Trophoblast cell (in vitro differentiated cells and primary cell): Measurements from ENCODE around the gene CYB5R3.

ENCODE experiments used
- DNase-seq, 2 donors: peaks; one replicate each; pipeline ENCODE4 v3.0.0-alpha.2; 2016
- H2AFZ ChIP-seq: 2 replicates; pipeline ENCODE4 v1.6.1; 2013; ENCODE audit warnings: low read length, moderate library complexity, mild to moderate bottlenecking; ENCODE audit not compliant: insufficient read depth, poor library complexity
- H2AK5ac ChIP-seq: 2 replicates; pipeline ENCODE4 v1.6.1; 2013; ENCODE audit warnings: mild to moderate bottlenecking, low read length
- H2BK120ac ChIP-seq: 2 replicates; pipeline ENCODE4 v1.6.1; 2013; ENCODE audit warnings: low read length, mild to moderate bottlenecking, moderate library complexity; ENCODE audit not compliant: insufficient read depth, poor library complexity
- H2BK12ac ChIP-seq: 2 replicates; pipeline ENCODE4 v1.6.1; 2013; ENCODE audit warnings: mild to moderate bottlenecking, low read length, moderate library complexity
- H2BK5ac ChIP-seq: 2 replicates; pipeline ENCODE4 v1.6.1; 2013; ENCODE audit warnings: low read length, low read depth, moderate library complexity, mild to moderate bottlenecking; ENCODE audit not compliant: poor library complexity
- H3K14ac ChIP-seq: 2 replicates; pipeline ENCODE4 v1.6.1; 2013; ENCODE audit warnings: mild to moderate bottlenecking, low read length
- H3K18ac ChIP-seq: 2 replicates; pipeline ENCODE4 v1.6.1; 2013; ENCODE audit warnings: mild to moderate bottlenecking, low read length
- H3K23ac ChIP-seq: 2 replicates; pipeline ENCODE4 v1.6.1; 2013; ENCODE audit warnings: low read length
- H3K27ac ChIP-seq: 2 replicates; pipeline ENCODE4 v1.5.1; 2013; ENCODE audit warnings: low read depth, mild to moderate bottlenecking, inconsistent platforms, low read length, moderate library complexity
- H3K27me3 ChIP-seq: 2 replicates; pipeline ENCODE4 v1.6.1; 2013; ENCODE audit warnings: inconsistent platforms, mild to moderate bottlenecking, low read length, moderate library complexity; ENCODE audit not compliant: insufficient read depth
- H3K36me3 ChIP-seq, 2 experiments: 1 replicate in 1 of 2; 2 replicates in 1 of 2; pipeline ENCODE4 v1.6.1; 2013; ENCODE audit warnings: low read length in 2 of 2, mild to moderate bottlenecking in 2 of 2, moderate library complexity in 1 of 2; ENCODE audit not compliant: insufficient read depth in 2 of 2, control insufficient read depth in 1 of 2
- H3K4ac ChIP-seq: 2 replicates; pipeline ENCODE4 v1.6.1; 2013; ENCODE audit warnings: low read depth, mild to moderate bottlenecking, low read length, moderate library complexity
- H3K4me1 ChIP-seq, 2 experiments: 1 replicate in 1 of 2; 2 replicates in 1 of 2; pipeline ENCODE4 v1.6.1; 2013; ENCODE audit warnings: low read length in 2 of 2, mild to moderate bottlenecking in 2 of 2, moderate library complexity in 1 of 2; ENCODE audit not compliant: insufficient read depth in 2 of 2, control insufficient read depth in 1 of 2
- H3K4me2 ChIP-seq: 2 replicates; pipeline ENCODE4 v1.6.1; 2013; ENCODE audit warnings: inconsistent platforms, mild to moderate bottlenecking, low read length, moderate library complexity
- H3K4me3 ChIP-seq: 2 replicates; pipeline ENCODE4 v1.5.1; 2013; ENCODE audit warnings: mild to moderate bottlenecking, low read depth, low read length, inconsistent platforms
- H3K79me1 ChIP-seq: one replicate; pipeline ENCODE4 v1.6.1; 2013; ENCODE audit warnings: low read length
- H3K79me2 ChIP-seq: 2 replicates; pipeline ENCODE4 v1.6.1; 2013; ENCODE audit warnings: low read length, mild to moderate bottlenecking; ENCODE audit not compliant: control insufficient read depth, insufficient read depth, poor library complexity
- H3K9ac ChIP-seq: 2 replicates; pipeline ENCODE4 v1.6.1; 2013; ENCODE audit warnings: mild to moderate bottlenecking, low read length
- H3K9me3 ChIP-seq: 2 replicates; pipeline ENCODE4 v1.6.1; 2013; ENCODE audit warnings: low read depth, mild to moderate bottlenecking, control low read depth, inconsistent platforms, low read length; ENCODE audit not compliant: insufficient read depth
- H4K12ac ChIP-seq: 2 replicates; pipeline ENCODE4 v1.6.1; 2013; ENCODE audit warnings: low read depth, mild to moderate bottlenecking, low read length, moderate library complexity
- H4K8ac ChIP-seq: 2 replicates; pipeline ENCODE4 v1.6.1; 2013; ENCODE audit warnings: low read depth, mild to moderate bottlenecking, low read length, moderate library complexity
- H4K91ac ChIP-seq: one replicate; pipeline ENCODE4 v1.6.1; 2013; ENCODE audit warnings: low read depth, mild to moderate bottlenecking, low read length, moderate library complexity
- WGBS: extraction: QIAGEN DNeasy Blood & Tissue Kit; methylation state at CpG from one replicate; pipeline ENCODE4 v1.1.7; 2013; ENCODE audit warnings: missing lambda C conversion rate; ENCODE audit not compliant: insufficient read length, insufficient coverage; ENCODE audit errors: extremely low coverage; 5-methylcytosine and 5-hydroxymethylcytosine counted together

Gene CYB5R3

GRCh38 chr22:42587588-42588175 lies 61.5 kb downstream of the CYB5R3 start:
- peaks cover 55 to 64% of the 10 kb centered on the region in 2 experiments for H3K36me3 ChIP-seq
- H3K4me3 ChIP-seq = no peak overlapping the region
- H4K91ac ChIP-seq = no peak overlapping the region
- H2AFZ ChIP-seq = no peak overlapping the region
- no peaks in the 10 kb centered on the region for H3K79me2 ChIP-seq
- no peak overlapping the region for H3K4me2 ChIP-seq
- no peak overlapping the region for H3K27ac ChIP-seq
- WGBS = no CpG with 5 or more reads among the region's 5 CpGs
- H3K9ac ChIP-seq = no peak overlapping the region
- H2BK120ac ChIP-seq = no peak overlapping the region
- H3K23ac ChIP-seq = no peak overlapping the region
- no peaks in the 10 kb centered on the region for H3K27me3 ChIP-seq
- H3K18ac ChIP-seq = no peak overlapping the region
- no peak for DNase-seq
- no peak overlapping the region for H4K8ac ChIP-seq
- no peak overlapping the region for H2BK5ac ChIP-seq
- H2AK5ac ChIP-seq = no peak overlapping the region
- H3K79me1 ChIP-seq = no peaks in the 10 kb centered on the region
- H3K9me3 ChIP-seq = no peaks in the 10 kb centered on the region
- no peaks in the 10 kb centered on the region for H3K4me1 ChIP-seq
- no peak overlapping the region for H4K12ac ChIP-seq
- H2BK12ac ChIP-seq = no peak overlapping the region
- H3K14ac ChIP-seq = no peak overlapping the region
- no peak overlapping the region for H3K4ac ChIP-seq

GRCh38 chr22:42586381-42586780 lies 62.8 kb downstream of the CYB5R3 start:
- Histone ChIP-seq H3K79me1 (peaks cover 4% of the 10 kb centered on the region), H4K91ac (no peak overlapping the region), H3K4me2 (no peak overlapping the region), H3K27ac (no peak overlapping the region), H2BK5ac (no peak overlapping the region), H3K27me3 (no peaks in the 10 kb centered on the region), H3K18ac (no peak overlapping the region), H3K14ac (no peak overlapping the region), H3K9me3 (no peaks in the 10 kb centered on the region), H3K79me2 (peaks cover 3% of the 10 kb centered on the region), H3K4me1 (peaks cover 0 to 3% of the 10 kb centered on the region in 2 experiments), H2BK120ac (no peak overlapping the region), H2BK12ac (no peak overlapping the region), H2AFZ (no peak overlapping the region), H3K36me3 (peaks cover 47 to 51% of the 10 kb centered on the region in 2 experiments), H4K8ac (no peak overlapping the region), H4K12ac (no peak overlapping the region), H3K4ac (no peak overlapping the region), H2AK5ac (no peak overlapping the region), H3K4me3 (no peak overlapping the region), H3K9ac (no peak overlapping the region), H3K23ac (no peak overlapping the region)
- DNase-seq = no peak
- WGBS = no CpG with 5 or more reads among the region's 4 CpGs

- H3K27ac ChIP-seq = no peak overlapping the region
- H3K4me2 ChIP-seq = no peak overlapping the region
- H2AFZ ChIP-seq = no peak overlapping the region
- peaks cover 3% of the 10 kb centered on the region for H3K79me2 ChIP-seq
- H3K79me1 ChIP-seq = peaks cover 4% of the 10 kb centered on the region
- WGBS = no CpG with 5 or more reads among the region's 8 CpGs
- H2BK120ac ChIP-seq = no peak overlapping the region
- H3K27me3 ChIP-seq = no peaks in the 10 kb centered on the region
- peaks cover 0 to 6% of the 10 kb centered on the region in 2 experiments for H3K4me1 ChIP-seq
- no peak overlapping the region for H2BK5ac ChIP-seq
- DNase-seq = no peak
- no peak overlapping the region for H3K23ac ChIP-seq
- no peak overlapping the region for H4K8ac ChIP-seq
- H3K9ac ChIP-seq = no peak overlapping the region
- no peak overlapping the region for H3K18ac ChIP-seq
- no peak overlapping the region for H3K4me3 ChIP-seq
- H2AK5ac ChIP-seq = no peak overlapping the region
- H3K36me3 ChIP-seq = peaks cover 45 to 47% of the 10 kb centered on the region in 2 experiments
- no peak overlapping the region for H3K4ac ChIP-seq
- H4K91ac ChIP-seq = no peak overlapping the region
- no peak overlapping the region for H3K14ac ChIP-seq
- H3K9me3 ChIP-seq = no peaks in the 10 kb centered on the region
- H4K12ac ChIP-seq = no peak overlapping the region
- H2BK12ac ChIP-seq = no peak overlapping the region
Observed at GRCh38 chr22:42585096-42585495, 64.1 kb downstream of the CYB5R3 start.

GRCh38 chr22:42584364-42584940 lies 64.7 kb downstream of the CYB5R3 start:
- Histone ChIP-seq H3K18ac (no peak overlapping the region), H3K27ac (no peak overlapping the region), H3K14ac (no peak overlapping the region), H3K27me3 (no peaks in the 10 kb centered on the region), H3K23ac (no peak overlapping the region), H3K9ac (no peak overlapping the region), H4K8ac (no peak overlapping the region), H3K79me2 (peaks cover 3% of the 10 kb centered on the region), H3K4me1 (peaks cover 0 to 6% of the 10 kb centered on the region in 2 experiments), H2BK5ac (no peak overlapping the region), H4K91ac (no peak overlapping the region), H2AFZ (no peak overlapping the region), H3K4ac (no peak overlapping the region), H3K36me3 (peaks cover 44 to 50% of the 10 kb centered on the region in 2 experiments), H3K9me3 (no peaks in the 10 kb centered on the region), H3K79me1 (peaks cover 4% of the 10 kb centered on the region), H2BK120ac (no peak overlapping the region), H3K4me3 (no peak overlapping the region), H4K12ac (no peak overlapping the region), H2AK5ac (no peak overlapping the region), H2BK12ac (no peak overlapping the region), H3K4me2 (no peak overlapping the region)
- DNase-seq = no peak
- no CpG with 5 or more reads among the region's 4 CpGs for WGBS
